Measurements from ENCODE around the gene SMIM29. TPM values are rescaled to one million over a fixed set of nuclear protein-coding genes. Genes with fewer than 3 reads are reported as not detected.

The SMIM29 gene
- polyA plus RNA-seq, 1 donor (not counting 4 experiments of a cell fraction or from before 2014, with no cell fraction given): 27.4 TPM

DNA sequence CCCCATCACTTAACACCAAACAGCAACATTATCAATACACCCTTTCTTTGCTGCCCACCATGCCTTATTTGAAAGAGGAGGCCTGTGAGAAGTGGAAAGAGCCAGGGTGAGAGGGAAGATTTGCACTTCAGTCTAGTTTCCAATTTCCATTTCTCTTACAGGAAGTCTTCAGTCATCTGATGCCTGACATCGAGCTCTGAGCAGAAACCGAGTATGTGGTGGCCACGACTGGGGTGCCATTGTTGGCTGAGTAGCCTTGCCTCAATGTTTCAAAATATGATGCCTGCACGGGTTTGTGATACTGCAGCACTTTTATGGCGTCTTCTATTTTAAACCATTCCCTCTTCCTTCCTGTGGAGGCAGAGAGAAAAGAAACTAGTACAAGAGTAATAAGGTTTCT, 39.8 kb upstream of the SMIM29 start:
- TF ChIP-seq CTCF (optimal IDR thresholded peaks at IDR 0.05 in 1 of 3, IDR thresholded peaks at IDR 0.05 in 1 of 3, conservative IDR thresholded peaks at IDR 0.05 in 1 of 3; ENCODE audit: extremely low read depth in 1 of 3, insufficient read depth in 2 of 3, low read length in 3 of 3) (no peak), EZH2 (IDR thresholded peaks at IDR 0.05; ENCODE audit: low read length) (no peak)
- dilution Hi-C loops (cut with MboI; ENCODE audit: extremely low pct_ligation_motif_present, low sequenced_read_pairs): no loop called here
- H3K4me1 ChIP-seq (ENCODE audit: control insufficient read depth, extremely low read depth, insufficient read depth, low read length): no peaks in the 10 kb centered on the region
- H2AFZ ChIP-seq (ENCODE audit: control insufficient read depth, low read length): no peak overlapping the region
- no peaks in the 10 kb centered on the region for H3K9me3 ChIP-seq (ENCODE audit: control insufficient read depth, low read depth, low read length)
- FAIRE-seq: no peak
- no peaks in the 10 kb centered on the region for H3K79me2 ChIP-seq (ENCODE audit: control insufficient read depth, insufficient read depth, low read length)
- H3K4me2 ChIP-seq (ENCODE audit: control insufficient read depth, extremely low read depth, insufficient read depth, low read depth, low read length): no peak overlapping the region
- H3K27me3 ChIP-seq (ENCODE audit: control insufficient read depth, extremely low read depth, insufficient read depth, low read length): no peaks in the 10 kb centered on the region
- no peak overlapping the region for H3K4me3 ChIP-seq (ENCODE audit: control insufficient read depth in 2 of 3, extremely low read depth in 1 of 3, insufficient read depth in 2 of 3, low read depth in 1 of 3, low read length in 3 of 3)
- H3K9ac ChIP-seq (ENCODE audit: control insufficient read depth, extremely low read depth, insufficient read depth, low read length): no peak overlapping the region
- no peak overlapping the region for H3K27ac ChIP-seq (ENCODE audit: control insufficient read depth, insufficient read depth, low read length)
- no peak for DNase-seq (ENCODE audit: low read depth, low spot score)
- no peaks in the 10 kb centered on the region for H4K20me1 ChIP-seq (ENCODE audit: control insufficient read depth, extremely low read depth, insufficient read depth, low read length)
- H3K9me1 ChIP-seq (ENCODE audit: control insufficient read depth, extremely low read depth, insufficient read depth, low read length): no peaks in the 10 kb centered on the region
- peaks cover 14 to 18% of the 10 kb centered on the region in 2 experiments for H3K36me3 ChIP-seq (ENCODE audit: control insufficient read depth in 2 of 2, extremely low read depth in 1 of 2, insufficient read depth in 2 of 2, low read length in 2 of 2)

- Histone ChIP-seq H3K4me2 (ENCODE audit: control insufficient read depth, extremely low read depth, insufficient read depth, low read depth, low read length) (no peak overlapping the region), H3K36me3 (ENCODE audit: control insufficient read depth in 2 of 2, extremely low read depth in 1 of 2, insufficient read depth in 2 of 2, low read length in 2 of 2) (peaks cover 8 to 12% of the 10 kb centered on the region in 2 experiments), H3K4me1 (ENCODE audit: control insufficient read depth, extremely low read depth, insufficient read depth, low read length) (no peaks in the 10 kb centered on the region), H3K4me3 (ENCODE audit: control insufficient read depth in 2 of 3, extremely low read depth in 1 of 3, insufficient read depth in 2 of 3, low read depth in 1 of 3, low read length in 3 of 3) (no peak overlapping the region), H3K27ac (ENCODE audit: control insufficient read depth, insufficient read depth, low read length) (no peak overlapping the region), H4K20me1 (ENCODE audit: control insufficient read depth, extremely low read depth, insufficient read depth, low read length) (no peaks in the 10 kb centered on the region), H3K9me3 (ENCODE audit: control insufficient read depth, low read depth, low read length) (no peaks in the 10 kb centered on the region), H3K27me3 (ENCODE audit: control insufficient read depth, extremely low read depth, insufficient read depth, low read length) (no peaks in the 10 kb centered on the region), H3K9me1 (ENCODE audit: control insufficient read depth, extremely low read depth, insufficient read depth, low read length) (no peaks in the 10 kb centered on the region), H2AFZ (ENCODE audit: control insufficient read depth, low read length) (no peak overlapping the region), H3K79me2 (ENCODE audit: control insufficient read depth, insufficient read depth, low read length) (no peaks in the 10 kb centered on the region), H3K9ac (ENCODE audit: control insufficient read depth, extremely low read depth, insufficient read depth, low read length) (no peak overlapping the region)
- dilution Hi-C loops (cut with MboI; ENCODE audit: extremely low pct_ligation_motif_present, low sequenced_read_pairs): no loop called here
- no peak for FAIRE-seq
- no peak for DNase-seq (ENCODE audit: low read depth, low spot score)
- no peak for TF ChIP-seq CTCF (optimal IDR thresholded peaks at IDR 0.05 in 1 of 3, IDR thresholded peaks at IDR 0.05 in 1 of 3, conservative IDR thresholded peaks at IDR 0.05 in 1 of 3; ENCODE audit: extremely low read depth in 1 of 3, insufficient read depth in 2 of 3, low read length in 3 of 3)
- TF ChIP-seq EZH2 (IDR thresholded peaks at IDR 0.05; ENCODE audit: low read length): no peak
Observed at GRCh38 chr6:34285448-34286164, 36.8 kb upstream of the SMIM29 start.
